ENCODE data around the gene PLK5. TPM values are rescaled to one million over a fixed set of nuclear protein-coding genes. Genes with fewer than 3 reads are reported as not detected.

Gene PLK5
- total and polyA plus RNA-seq, 2 donors (not counting 1 experiment from before 2014, with no cell fraction given): not detected

GRCh38 chr19:1575323-1576241, 51.7 kb downstream of the PLK5 start:
- Histone ChIP-seq H3K4me3 (ENCODE audit: control extremely low read depth in 1 of 5, extremely low read depth in 1 of 5, insufficient read depth in 1 of 5, low read depth in 2 of 5, low read length in 4 of 5) (no peak overlapping the region), H4K20me1 (ENCODE audit: control insufficient read depth, insufficient read depth, low read length, poor library complexity, severe bottlenecking) (peaks cover 2% of the 10 kb centered on the region), H3K79me2 (ENCODE audit: control insufficient read depth, insufficient read depth, low read length) (peaks cover 2% of the 10 kb centered on the region), H3K4me1 (ENCODE audit: control insufficient read depth in 2 of 2, insufficient read depth in 2 of 2, low read length in 2 of 2) (no peaks in the 10 kb centered on the region), H3K4me2 (replicated peaks; ENCODE audit: low read depth, low read length, poor library complexity, severe bottlenecking) (no peak overlapping the region), H3K9ac (ENCODE audit: low read length) (no peak overlapping the region), H3K36me3 (replicated peaks in 1 of 2; ENCODE audit: control extremely low read depth in 1 of 2, control insufficient read depth in 1 of 2, extremely low read depth in 1 of 2, insufficient read depth in 2 of 2, low read length in 1 of 2) (peaks cover 0 to 32% of the 10 kb centered on the region in 2 experiments), H3K27me3 (replicated peaks in 1 of 4; ENCODE audit: control extremely low read depth in 1 of 4, control insufficient read depth in 3 of 4, insufficient read depth in 4 of 4, low read length in 3 of 4) (no peaks in the 10 kb centered on the region), H2AFZ (ENCODE audit: insufficient read depth, low read depth, low read length, poor library complexity, severe bottlenecking) (no peak overlapping the region), H3K9me3 (ENCODE audit: control extremely low read depth in 1 of 3, control insufficient read depth in 2 of 3, insufficient read depth in 1 of 3, low read length in 2 of 3) (no peaks in the 10 kb centered on the region), H3K27ac (ENCODE audit: low read length in 2 of 2) (no peak overlapping the region)
- ChIA-PET CTCF (no interaction called here), POLR2A (interaction anchor here (0.6 to 0.7 kb wide), 3 partner anchors 14 to 197 kb away, joined by 4 to 6 read pairs (median 5); no protein-coding TSS in a partner anchor)
- ATAC-seq (ENCODE audit: low read depth) (no peak), DNase-seq (no peak)
- H3K27ac Mint-ChIP-seq: no peak overlapping the region
- peaks cover under 1% of the 10 kb centered on the region for H3K27me3 Mint-ChIP-seq
- no peak overlapping the region for H3K4me3 Mint-ChIP-seq
- 94% methylated on average over 19 of the region's 22 CpGs for WGBS (ENCODE audit: insufficient coverage)
- no peak for TF ChIP-seq EZH2 (IDR thresholded peaks at IDR 0.05; ENCODE audit: borderline replicate concordance, insufficient read depth, low read depth, low read length, poor library complexity, severe bottlenecking)
- no peak for TF ChIP-seq CTCF (IDR thresholded peaks at IDR 0.05)
- H3K9me3 Mint-ChIP-seq (ENCODE audit: insufficient read depth): no peaks in the 10 kb centered on the region
- H3K4me1 Mint-ChIP-seq: no peaks in the 10 kb centered on the region
- intact Hi-C loops (cut with micrococcal nuclease): no loop called here
